ENCODE data around the gene SOCS2.
A peak's percentile ranks its signal among the peaks of the same experiment; 100 is the strongest.
"Not testable (repeated sequence)": the region's sequence is repeated elsewhere in the genome, so short reads cannot be mapped to it uniquely, and the experiment has no call there.

Gene SOCS2

DNA sequence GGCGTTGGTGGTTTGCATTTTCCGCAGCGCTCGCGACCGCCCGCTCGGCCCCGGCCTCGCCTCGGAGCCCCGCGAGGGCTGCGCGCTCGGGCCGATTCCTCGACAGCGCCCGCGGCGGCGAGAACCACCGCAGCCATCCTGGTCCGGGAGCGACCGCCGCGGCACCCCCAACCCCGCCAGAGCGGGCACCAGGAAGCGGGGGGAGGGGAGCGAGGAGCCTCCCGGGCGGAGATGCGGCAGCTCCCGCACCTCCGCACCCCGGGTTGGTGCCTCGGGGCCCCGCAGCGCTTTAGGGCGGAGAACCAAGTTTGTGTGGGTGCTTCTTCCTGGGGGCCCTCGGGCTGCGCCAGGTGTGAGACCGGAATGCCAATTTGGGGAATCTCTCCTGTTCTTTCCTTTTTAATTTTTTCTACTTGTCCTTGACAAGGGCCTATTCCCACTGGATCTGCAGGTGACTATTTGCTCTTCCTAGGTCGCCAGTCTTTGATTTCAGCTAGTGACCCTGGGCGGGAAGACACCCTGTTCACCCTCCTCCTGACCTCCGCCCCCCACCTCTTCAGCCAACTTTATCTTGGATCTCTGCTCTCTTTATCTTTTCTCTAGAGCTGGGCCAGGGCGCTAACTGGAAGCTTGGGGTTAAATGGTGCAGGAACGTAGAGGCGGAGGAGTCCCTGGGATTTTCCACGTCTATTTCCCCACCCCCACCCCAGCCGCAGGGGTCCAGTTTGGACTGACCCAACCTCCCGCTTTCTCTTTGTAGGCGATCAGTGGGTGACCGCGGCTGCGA lies at the start of gene SOCS2:
Gene SOCS2 (plus strand): TSS at position 751 of the 787 bp plus-strand sequence. CDS start 223 bp downstream, outside the sequence.
- DNase-seq: peak; percentile 74

DNA sequence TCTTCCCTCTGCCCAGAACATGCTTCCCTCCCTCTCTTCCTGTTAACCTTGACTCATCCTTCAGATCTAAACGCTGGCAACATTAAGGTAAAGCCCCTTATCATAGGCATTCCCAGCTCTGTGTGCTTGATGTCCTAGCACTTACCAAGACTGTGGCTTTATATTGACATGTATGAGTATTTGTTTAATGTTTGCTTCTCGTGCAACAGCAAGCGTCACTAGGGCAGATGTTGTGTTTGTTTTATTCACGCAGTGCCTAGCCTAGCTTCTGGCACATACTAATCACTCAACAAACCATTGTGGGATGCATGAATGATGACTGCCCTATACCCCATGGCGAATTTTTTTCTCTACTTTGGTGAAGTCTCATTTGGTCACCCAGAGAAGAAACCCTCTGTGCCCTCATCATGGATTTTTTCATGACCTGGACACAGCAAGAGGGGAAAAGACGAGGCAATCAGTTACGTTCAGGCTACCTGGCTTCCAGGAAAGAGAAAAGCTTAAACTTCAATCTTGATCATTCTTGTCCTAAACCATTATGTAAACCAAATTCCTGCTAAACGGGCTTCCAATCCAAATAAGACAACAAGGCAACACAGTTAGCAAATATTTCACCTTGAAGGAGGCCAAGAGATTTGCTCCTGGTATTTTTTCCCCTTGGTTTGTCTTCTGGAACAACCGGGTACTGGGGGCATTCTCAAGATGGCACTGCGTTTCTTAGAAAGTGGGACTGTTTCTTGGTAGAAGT lies 47.9 kb upstream of the SOCS2 start:
- DNase-seq: no peak

DNA sequence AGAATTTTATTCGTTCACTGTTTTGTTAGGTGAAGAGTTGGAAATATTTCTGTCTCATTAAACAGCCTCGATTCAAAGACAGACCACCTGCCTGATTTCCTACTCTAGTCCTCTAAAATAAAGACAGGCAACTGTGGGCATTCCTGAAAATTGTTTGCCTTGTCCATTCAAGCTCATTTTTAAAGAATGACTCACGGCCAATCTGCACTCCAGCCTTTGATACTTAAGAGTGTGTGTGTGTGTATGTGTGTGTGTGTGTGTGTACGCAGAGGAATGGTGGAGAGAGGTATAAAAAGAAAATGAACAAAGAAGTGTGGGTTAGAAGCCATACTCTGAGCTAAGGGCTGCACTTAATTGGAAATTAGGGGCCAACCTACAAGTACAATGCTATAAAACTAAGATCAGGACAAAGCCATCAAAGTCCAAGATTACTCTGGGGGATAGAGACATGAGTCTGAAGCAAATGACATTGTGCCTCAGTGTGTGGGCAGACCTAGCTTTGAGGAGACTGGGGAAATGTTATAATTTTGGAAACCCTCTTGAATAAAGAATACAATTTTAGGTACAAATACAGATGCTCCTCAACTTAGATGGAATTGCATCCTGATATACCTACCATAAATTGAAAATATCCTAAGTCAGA lies 45.6 kb upstream of the SOCS2 start:
- no peak for DNase-seq

- no peak for DNase-seq
Observed at GRCh38 chr12:93530358-93530757, 42.1 kb upstream of the SOCS2 start.

GRCh38 chr12:93533310-93533709 lies 39.2 kb upstream of the SOCS2 start:
- no peak for DNase-seq

DNA sequence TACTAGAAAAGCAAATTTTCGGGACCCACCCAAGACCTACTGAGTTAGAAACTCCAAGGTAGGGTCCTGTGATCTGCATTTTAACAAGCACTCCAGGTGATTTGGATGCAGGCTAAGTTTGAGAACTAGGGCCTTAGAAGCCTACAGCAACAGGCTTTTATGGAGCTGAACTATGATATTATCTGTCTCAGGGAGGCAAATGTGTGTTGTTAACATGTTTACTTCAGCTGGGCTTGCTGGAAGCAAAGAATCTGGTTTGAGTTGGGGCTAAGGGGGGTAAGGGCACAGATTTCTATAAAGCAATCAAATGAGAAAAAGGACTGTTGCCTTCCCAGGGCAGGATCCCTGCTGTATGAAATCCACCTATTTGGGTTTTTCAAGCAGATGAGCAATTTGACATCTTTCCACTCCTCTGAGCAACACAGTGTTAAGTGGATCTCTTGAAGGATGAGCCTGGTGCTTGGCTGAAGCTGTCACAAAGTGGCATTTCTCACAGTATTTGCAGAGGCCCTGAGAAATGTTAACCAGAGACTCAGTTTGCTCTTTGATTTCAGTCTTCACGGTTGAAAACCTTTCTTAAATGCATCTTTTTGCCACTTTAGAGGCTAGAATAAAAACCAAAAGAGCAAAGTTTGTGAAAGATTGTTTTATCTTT lies 36.2 kb upstream of the SOCS2 start:
- no peak for DNase-seq

DNA sequence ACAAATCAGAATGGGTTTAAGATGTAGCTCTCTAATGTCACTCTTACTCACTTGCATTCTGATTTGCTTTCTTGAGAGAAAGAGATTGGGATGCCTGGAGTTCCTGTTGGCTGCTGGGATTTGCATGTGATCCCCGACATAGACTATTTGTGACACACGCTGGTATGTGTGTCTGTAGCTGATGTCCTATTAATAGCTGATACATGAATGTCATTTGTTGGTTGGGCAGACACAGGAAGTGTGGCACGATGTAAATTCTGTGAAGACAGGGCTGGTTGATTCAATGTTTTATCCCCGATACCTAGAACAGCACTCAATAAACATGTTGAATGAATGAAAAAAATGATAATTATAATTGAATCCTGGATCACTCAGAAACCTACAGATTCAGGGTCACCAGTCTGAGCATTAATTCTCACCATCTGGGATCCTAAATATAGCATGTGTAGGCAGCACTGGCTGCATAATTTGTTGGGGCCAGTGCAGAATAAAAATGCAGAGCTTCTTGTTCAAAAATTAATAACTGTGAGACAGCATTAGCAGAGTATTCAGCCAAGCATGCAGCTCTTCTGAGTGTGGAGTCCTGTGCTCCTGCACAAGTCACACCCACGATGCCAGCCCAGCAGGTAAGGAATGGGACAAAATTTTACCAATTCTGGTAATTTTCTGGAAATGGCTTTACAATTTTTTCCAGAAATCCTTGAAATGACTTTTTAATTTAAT lies 35.5 kb upstream of the SOCS2 start:
- DNase-seq: no peak

- DNase-seq: no peak
Observed at GRCh38 chr12:93537769-93538168, 34.7 kb upstream of the SOCS2 start.

DNA sequence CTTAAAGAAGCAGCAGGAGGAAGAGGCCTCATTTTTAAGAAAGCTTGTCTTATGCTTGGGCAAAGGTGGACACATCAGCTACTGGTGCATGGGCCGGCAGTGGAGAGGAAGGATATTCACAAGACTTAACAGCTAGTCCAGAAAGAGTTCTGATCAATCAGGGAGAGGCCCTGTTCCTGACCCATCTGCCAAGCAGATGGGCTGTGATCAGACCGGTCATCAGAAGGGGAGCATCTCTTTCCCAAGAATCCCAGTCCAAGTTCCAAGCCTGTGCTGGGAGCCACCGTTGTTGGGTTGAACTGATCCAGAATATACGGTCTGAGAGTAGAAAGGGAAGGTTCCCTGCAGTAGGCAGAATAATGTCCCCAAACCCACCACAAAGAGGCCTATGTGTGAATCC lies 32.7 kb upstream of the SOCS2 start:
- DNase-seq: no peak

GRCh38 chr12:93540466-93540865 lies 32.0 kb upstream of the SOCS2 start:
- no peak for DNase-seq

- DNase-seq: no peak
Observed at GRCh38 chr12:93541578-93542225, 30.8 kb upstream of the SOCS2 start.

GRCh38 chr12:93547778-93548177 lies 24.7 kb upstream of the SOCS2 start:
- DNase-seq: no peak

- no peak for DNase-seq
Observed at GRCh38 chr12:93549174-93549573, 23.3 kb upstream of the SOCS2 start.

DNA sequence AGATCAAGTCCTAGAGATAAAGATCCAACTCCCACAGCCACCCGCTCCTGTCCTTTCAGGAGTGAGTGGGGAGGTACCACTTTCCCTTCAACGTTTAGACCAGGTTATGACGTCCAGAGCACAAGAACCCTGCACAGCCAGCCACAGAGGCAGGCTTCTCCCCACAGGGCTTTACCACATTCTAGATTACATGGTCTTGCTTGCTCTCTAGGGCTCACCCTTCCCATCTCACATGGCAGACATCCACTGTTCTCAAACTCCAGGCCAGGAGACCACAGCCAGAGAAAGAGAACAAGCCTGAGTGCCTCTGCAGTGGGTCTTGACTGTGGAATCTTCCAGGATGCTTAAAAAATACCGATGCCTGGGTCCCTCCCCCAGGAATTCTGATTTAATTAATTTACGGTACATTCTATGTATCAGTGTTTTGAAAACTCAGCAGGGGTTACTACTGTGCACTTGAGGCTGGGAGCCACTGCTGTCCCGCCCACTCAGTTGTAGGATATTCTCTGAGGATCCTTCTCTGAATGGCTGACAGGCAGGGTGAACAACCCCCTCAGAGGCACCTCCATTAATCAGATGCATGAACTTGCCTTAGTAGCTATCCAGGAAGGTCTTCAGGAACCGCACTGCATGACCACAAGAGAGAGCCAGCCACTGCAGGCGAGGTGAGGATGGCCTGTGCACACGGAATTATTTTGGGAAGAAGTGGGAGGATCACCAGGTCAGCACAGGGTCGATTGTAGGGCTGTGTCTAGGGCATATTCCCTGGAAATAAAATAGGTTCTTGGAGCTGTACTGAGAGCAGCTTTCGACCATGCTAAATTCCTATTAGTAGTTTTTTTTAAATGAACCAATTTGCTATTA lies 21.5 kb upstream of the SOCS2 start:
- DNase-seq: no peak

DNA sequence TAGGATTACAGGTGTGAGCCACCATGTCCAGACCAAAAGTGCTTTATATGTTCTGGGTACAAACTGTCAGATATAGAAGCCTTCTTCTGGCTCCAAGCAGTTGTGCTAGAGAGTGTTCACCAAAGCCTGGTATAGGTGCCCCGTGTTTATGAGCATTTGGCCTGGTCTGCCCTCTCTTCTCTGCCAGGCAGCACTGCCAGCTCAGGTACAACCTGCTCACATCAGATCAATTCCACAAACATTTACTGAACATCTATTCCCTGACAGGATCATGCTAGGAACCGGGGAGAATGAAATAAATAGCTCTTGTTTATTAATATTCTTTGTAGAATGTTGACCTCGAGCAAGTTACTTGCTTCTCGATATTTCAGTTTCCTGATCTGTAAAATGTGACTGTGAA lies 20.0 kb upstream of the SOCS2 start:
- no peak for DNase-seq

DNA sequence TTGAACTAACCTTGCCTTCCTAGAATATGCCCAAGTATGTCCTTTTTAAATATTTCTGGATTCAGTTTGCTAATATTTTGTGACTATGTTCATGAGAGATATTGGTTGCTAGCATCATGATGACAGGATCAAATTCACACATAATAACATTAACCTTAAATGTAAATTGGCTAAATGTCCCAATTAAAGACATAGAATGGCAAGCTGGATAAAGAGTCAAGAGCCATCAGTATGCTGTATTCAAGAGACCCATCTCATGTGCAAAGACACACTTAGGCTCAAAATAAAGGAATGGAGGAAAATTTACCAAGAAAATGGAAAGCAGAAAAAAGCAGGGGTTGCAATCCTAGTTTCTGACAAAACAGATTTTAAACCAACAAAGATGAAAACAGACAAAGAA lies 14.6 kb upstream of the SOCS2 start:
- DNase-seq: not testable (repeated sequence)

- DNase-seq: not testable (repeated sequence)
Observed at GRCh38 chr12:93558685-93559084, 13.8 kb upstream of the SOCS2 start.

DNA sequence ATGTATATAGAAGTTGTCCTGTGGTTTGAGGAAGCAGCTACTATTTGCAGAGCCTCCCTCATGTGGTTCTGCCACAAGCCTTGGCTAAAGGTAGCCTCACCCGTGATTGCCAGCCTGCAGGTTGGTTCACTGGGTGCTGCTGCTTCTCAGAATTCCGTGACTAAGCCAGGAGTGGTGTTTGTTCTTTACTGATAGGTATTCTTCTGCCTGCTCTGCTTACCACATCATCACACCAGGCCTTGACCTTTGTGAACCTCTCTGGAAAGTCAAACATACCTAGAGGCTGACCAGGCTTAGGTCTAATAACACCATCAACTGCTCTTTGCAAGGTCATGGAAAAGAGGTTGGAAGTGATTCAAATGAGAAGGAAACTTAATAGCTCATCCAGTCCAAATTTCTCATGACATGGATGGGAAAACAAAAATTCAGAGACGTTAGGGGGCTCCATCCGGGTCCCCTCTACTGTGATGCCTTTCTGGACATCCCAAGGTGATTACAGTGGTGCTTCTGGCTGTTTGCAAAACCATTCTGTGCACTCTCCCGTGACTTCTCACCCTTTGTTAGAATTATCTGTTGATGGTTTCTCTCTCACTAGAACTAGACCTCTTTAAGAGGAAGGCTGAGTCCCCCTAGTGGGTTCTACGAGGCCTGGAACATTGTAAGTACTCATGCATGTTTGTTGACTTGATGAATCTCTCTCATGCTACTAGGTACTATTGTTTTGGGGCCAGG lies 8.5 kb upstream of the SOCS2 start:
- DNase-seq: no peak

- no peak for DNase-seq
Observed at GRCh38 chr12:93565760-93566159, 6.7 kb upstream of the SOCS2 start.

DNA sequence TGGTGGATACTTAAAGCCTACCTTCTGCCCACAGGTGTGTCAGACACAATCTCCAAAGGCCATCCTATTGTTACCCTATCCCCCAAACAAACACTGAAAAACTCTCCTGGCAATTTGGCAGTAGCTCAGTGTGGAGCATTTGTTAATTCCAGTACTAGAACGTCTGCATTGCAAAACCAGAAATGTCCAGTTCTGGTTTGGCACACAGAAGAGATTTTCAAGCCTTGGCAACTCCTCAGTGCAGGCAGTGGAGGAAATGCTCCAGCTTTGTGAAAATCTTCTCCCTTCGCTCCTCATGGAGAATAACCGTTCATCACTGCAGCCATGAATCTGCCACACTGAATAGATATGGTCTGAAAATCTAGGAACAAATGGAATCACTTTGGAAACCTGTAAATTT lies 5.3 kb upstream of the SOCS2 start:
- DNase-seq: no peak
